Coronary artery (tissue), 2 donors: ENCODE results near the gene ADGRG1.

Experiments
- DNase-seq: peaks from one replicate; pipeline ENCODE4 v3.0.0-alpha.2; 2017; ENCODE audit warnings: low spot score
- H3K27ac ChIP-seq, 2 donors: fragments of 200-600 bp; sonication (generic); one replicate each; pipeline ENCODE4 v1.5.1; 2016 to 2019
- H3K4me3 ChIP-seq: fragments of 200-600 bp; sonication (generic); 2 replicates; pipeline ENCODE4 v1.5.1; 2016; ENCODE audit warnings: mild to moderate bottlenecking, moderate library complexity
- CTCF ChIP-seq: fragments of 200-600 bp; sonication (generic); IDR thresholded peaks from one replicate; pipeline ENCODE4 v1.5.1; 2019; ENCODE audit warnings: antibody characterized with exemption

ADGRG1 gene

DNA sequence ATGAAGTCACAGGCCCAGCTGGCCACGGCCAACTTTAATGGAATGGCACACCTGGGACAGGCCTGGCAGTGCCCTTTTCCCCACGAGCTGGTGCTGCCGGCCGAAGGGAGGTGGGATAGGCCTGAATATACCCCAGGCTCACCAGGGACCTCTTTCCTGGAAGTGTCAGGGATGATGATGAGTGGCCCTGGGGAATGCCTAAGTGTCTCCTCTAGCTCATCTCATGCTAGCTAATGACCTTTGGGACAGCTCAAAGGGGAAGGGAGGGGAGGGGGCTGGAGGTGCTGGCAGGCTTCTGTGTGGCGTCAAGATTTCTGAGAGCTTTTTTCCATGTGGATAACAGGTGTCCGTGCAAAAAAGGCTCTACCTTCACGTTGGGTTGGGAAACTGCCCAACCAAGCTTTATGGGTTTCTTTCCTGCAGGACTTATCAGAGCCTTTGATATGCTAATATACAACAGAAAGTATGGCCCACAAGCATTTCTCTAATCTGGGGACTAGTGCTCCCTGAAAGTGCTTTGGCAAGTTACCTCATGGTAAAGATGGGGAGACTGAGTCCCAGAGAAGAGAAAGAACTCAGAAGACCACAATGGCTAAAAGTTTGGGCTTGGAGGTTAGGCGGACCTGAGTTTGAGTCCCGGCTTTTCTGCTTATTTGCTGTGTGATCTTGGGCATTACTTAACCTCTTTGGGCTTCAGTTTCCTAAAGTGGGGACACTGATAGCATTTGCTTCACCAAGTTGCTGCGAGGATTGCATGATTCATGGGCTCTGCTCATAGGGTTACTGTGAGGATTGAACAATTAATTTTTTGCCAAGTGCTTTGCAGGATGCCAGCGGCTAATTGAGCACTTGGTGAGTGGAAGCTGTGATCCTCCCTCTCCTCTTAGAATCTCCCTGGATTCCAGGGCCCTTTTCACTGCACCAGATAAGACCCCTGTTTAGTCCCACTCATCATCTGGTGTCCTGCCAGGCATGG lies 14.0 kb downstream of the ADGRG1 start:
- H3K27ac ChIP-seq: peak overlapping the region in 1 of 2 donors; percentile 53
- TF ChIP-seq CTCF: no peak

DNA sequence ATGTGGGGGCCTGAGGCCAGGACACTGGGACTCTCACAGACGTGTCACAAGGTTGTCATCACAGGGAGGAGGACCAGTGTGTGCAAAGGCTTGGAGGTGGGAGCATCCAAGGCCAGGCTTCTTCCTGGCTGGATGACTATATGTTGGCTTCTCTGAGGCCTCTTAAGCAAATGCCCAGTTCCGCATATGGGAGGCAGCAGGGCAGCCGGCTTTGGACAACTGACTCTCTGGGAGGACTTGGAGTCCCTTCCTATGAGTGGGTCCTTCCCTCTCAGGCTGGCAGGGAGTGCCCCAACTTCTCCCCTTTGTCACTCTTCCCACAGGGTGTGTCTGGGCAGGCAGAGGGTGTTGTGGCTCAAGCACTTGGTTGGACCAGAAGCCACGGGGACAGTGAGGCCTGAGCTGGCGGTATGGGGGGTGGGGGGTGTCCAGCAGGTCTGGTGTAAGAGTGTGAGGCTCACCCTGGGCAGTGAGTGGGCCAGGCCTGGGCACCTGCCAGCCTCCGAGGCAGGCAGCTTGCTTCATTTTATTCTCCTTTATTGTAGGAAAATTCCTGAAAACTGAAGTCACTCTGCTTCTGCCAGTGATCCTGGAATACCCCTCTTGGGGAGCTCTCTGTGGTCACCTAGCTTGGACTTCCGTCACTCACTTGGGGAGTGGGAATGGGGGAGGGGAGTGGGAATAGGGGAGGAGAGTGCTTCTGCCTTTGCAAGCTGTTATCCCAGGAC lies 14.9 kb downstream of the ADGRG1 start:
- Histone ChIP-seq H3K4me3 (no peak overlapping the region), H3K27ac (peak overlapping the region in 1 of 2 donors; percentile 53)
- no peak for DNase-seq
- no peak for TF ChIP-seq CTCF

More for the DNA sequence above, 14.0 kb downstream of the ADGRG1 start:
- no peak overlapping the region for H3K4me3 ChIP-seq
- no peak for DNase-seq

- H3K27ac ChIP-seq: no peak overlapping the region
- TF ChIP-seq CTCF: no peak
- H3K4me3 ChIP-seq: no peak overlapping the region
- no peak for DNase-seq
Observed at GRCh38 chr16:57643910-57644309, 15.5 kb downstream of the ADGRG1 start.

DNA sequence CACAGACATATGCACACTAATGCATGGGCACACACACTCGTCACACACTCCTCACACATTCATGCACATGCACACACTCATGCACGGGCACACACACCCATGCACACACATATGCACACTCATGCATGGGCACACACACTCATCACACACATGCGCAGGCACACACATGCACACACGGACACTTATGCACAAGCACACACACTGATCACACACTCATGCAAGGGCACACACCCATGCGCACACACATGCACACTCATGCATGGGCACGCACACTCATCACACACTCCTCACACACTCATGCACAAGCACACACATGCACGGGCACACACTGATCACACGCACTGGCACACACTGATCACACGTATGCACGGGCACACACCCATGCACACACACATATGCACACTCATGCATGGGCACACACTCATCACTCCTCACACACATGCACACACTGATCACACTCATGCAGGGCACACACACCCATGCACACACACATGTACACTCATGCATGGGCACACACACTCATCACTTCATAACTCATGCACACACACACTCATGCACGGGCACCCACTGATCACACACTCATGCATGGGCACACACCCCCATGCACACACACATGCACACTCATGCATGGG lies 16.1 kb downstream of the ADGRG1 start:
- no peak for DNase-seq
- no peak overlapping the region for H3K27ac ChIP-seq
- H3K4me3 ChIP-seq: no peak overlapping the region
- no peak for TF ChIP-seq CTCF

DNA sequence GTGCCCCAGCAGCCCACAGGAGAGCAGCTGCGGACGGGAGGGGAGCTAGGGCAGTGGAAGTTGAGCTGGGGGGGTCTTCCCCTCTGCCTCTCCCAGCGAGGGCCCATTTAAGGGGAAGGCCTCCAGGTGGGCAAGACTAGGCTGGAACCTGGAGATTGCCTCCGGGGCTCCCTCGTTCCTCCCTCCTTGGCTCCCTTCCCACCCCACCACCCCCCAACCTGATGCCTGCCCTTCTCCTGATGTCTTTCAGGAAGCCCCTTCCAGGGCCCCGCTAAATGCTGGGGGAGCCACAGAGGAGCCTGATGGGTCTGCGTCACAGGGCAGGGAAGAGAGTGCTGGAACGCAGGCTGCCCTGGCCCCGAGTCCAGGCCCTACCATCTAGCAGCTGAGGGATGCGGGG lies 16.7 kb downstream of the ADGRG1 start:
- no peak for DNase-seq
- no peak for TF ChIP-seq CTCF
- Histone ChIP-seq H3K4me3 (no peak overlapping the region), H3K27ac (peak overlapping the region in 1 of 2 donors; percentile 33)

DNA sequence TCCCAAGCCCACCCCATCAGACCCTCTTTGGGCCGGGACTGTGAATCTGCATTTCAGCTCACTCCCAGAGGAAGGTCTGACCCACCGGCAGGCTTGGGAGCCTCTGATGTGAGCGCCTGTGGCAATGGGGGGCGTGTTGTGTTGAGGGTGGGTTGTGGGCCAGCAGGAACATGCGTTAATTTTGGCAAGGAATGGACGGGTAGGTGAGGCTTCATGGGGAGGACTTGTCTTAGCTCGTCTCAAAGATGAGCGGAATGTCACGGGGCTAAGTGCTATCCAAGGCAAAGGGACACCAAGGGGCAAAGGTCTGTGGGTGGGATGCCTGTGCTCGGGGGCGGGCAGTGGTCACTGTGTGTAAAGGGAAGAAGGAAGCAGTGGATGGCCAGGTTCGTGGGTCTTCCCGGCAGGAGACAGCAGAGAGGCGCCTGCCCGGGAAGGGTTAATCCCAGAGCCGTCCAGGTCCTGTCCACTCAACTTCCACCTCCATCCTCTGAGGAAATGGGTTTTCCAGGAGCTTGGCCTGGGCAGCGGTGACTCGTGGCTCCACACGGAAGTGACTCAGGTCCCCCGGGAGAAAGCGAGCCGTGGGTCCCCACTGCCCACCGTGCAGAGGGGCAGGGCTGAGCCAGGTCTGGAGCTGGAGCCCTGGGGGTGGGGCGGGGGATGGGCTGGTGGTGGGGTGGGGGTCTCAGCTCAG lies 17.4 kb downstream of the ADGRG1 start:
- no peak for DNase-seq
- peak overlapping the region in 1 of 2 donors; percentile 33 for H3K27ac ChIP-seq
- no peak for TF ChIP-seq CTCF
- no peak overlapping the region for H3K4me3 ChIP-seq
